HEK293 (cell line): ENCODE data around the gene MPC1.
A peak's percentile ranks its signal among the peaks of the same experiment; 100 is the strongest.

Experiments used
- IKZF3 ChIP-seq: fragments of 450-650 bp; IDR thresholded peaks from 2 replicates; pipeline ENCODE4 v1.5.0; 2018; ENCODE audit warnings: missing biosample characterization, mild to moderate bottlenecking, missing genetic modification characterization, moderate library complexity
- MZF1 ChIP-seq: fragments of 450-650 bp; formaldehyde crosslinking; IDR thresholded peaks from 2 replicates; pipeline ENCODE4 v1.5.1; 2017; ENCODE audit warnings: missing biosample characterization, missing genetic modification characterization, borderline replicate concordance
- REPIN1 ChIP-seq: fragments of 450-650 bp; formaldehyde crosslinking; IDR thresholded peaks from 2 replicates; pipeline ENCODE4 v1.5.1; 2017; ENCODE audit warnings: missing biosample characterization, missing genetic modification characterization, low read depth
- ZBTB7A ChIP-seq: fragments of 450-650 bp; formaldehyde crosslinking; IDR thresholded peaks from 2 replicates; pipeline ENCODE4 v1.5.1; 2016; ENCODE audit warnings: low read depth, missing biosample characterization, missing genetic modification characterization
- ZFP3 ChIP-seq: fragments of 450-650 bp; formaldehyde crosslinking; IDR thresholded peaks from 2 replicates; pipeline ENCODE4 v1.5.1; 2016; ENCODE audit warnings: low read depth, missing biosample characterization, missing genetic modification characterization
- ZNF175 ChIP-seq: fragments of 450-650 bp; formaldehyde crosslinking; IDR thresholded peaks from 2 replicates; pipeline ENCODE4 v1.5.1; 2016; ENCODE audit warnings: missing biosample characterization, missing genetic modification characterization
- ZNF202 ChIP-seq: fragments of 450-650 bp; formaldehyde crosslinking; IDR thresholded peaks from 2 replicates; pipeline ENCODE4 v1.5.1; 2016; ENCODE audit warnings: missing biosample characterization, missing genetic modification characterization, borderline replicate concordance
- ZNF248 ChIP-seq: fragments of 450-650 bp; formaldehyde crosslinking; IDR thresholded peaks from 2 replicates; pipeline ENCODE4 v1.5.1; 2017; ENCODE audit warnings: missing biosample characterization, missing genetic modification characterization
- ZNF335 ChIP-seq: fragments of 450-650 bp; formaldehyde crosslinking; conservative IDR thresholded peaks from 2 replicates; pipeline ENCODE4 v1.5.1; 2016; ENCODE audit warnings: missing biosample characterization, missing genetic modification characterization
- ZNF555 ChIP-seq: fragments of 450-650 bp; formaldehyde crosslinking; conservative IDR thresholded peaks from 2 replicates; pipeline ENCODE4 v1.5.1; 2017; ENCODE audit warnings: missing biosample characterization, mild to moderate bottlenecking, missing genetic modification characterization, inconsistent platforms
- ZNF561 ChIP-seq: fragments of 450-650 bp; IDR thresholded peaks from 2 replicates; pipeline ENCODE4 v1.5.1; 2018; ENCODE audit warnings: missing biosample characterization, missing genetic modification characterization, borderline replicate concordance
- ZNF629 ChIP-seq: fragments of 450-650 bp; formaldehyde crosslinking; IDR thresholded peaks from 2 replicates; pipeline ENCODE4 v1.5.1; 2017; ENCODE audit warnings: missing biosample characterization, missing genetic modification characterization
- ZSCAN23 ChIP-seq: fragments of 450-650 bp; formaldehyde crosslinking; IDR thresholded peaks from 2 replicates; pipeline ENCODE4 v1.5.1; 2016; ENCODE audit warnings: missing biosample characterization, missing genetic modification characterization
- TF ChIP-seq, protein P1 (sequence below): fragments of 450-650 bp; formaldehyde crosslinking; IDR thresholded peaks from 2 replicates; pipeline ENCODE4 v1.5.1; 2016; ENCODE audit warnings: missing biosample characterization, missing genetic modification characterization
- TF ChIP-seq, protein P2 (sequence below): fragments of 450-650 bp; formaldehyde crosslinking; conservative IDR thresholded peaks from 2 replicates; pipeline ENCODE4 v1.5.1; 2016; ENCODE audit warnings: low read depth, missing biosample characterization, missing genetic modification characterization
- TF ChIP-seq, protein P3 (sequence below): fragments of 450-650 bp; formaldehyde crosslinking; conservative IDR thresholded peaks from 2 replicates; pipeline ENCODE4 v1.5.1; 2016; ENCODE audit warnings: low read depth, missing biosample characterization, missing genetic modification characterization
- TF ChIP-seq, protein P4 (sequence below): fragments of 450-650 bp; formaldehyde crosslinking; IDR thresholded peaks from 2 replicates; pipeline ENCODE4 v1.5.1; 2016; ENCODE audit warnings: missing biosample characterization, missing genetic modification characterization
- TF ChIP-seq, protein P5 (sequence below): fragments of 450-650 bp; formaldehyde crosslinking; IDR thresholded peaks from 2 replicates; pipeline ENCODE4 v1.5.1; 2016; ENCODE audit warnings: missing biosample characterization, missing genetic modification characterization, borderline replicate concordance

The MPC1 gene

DNA sequence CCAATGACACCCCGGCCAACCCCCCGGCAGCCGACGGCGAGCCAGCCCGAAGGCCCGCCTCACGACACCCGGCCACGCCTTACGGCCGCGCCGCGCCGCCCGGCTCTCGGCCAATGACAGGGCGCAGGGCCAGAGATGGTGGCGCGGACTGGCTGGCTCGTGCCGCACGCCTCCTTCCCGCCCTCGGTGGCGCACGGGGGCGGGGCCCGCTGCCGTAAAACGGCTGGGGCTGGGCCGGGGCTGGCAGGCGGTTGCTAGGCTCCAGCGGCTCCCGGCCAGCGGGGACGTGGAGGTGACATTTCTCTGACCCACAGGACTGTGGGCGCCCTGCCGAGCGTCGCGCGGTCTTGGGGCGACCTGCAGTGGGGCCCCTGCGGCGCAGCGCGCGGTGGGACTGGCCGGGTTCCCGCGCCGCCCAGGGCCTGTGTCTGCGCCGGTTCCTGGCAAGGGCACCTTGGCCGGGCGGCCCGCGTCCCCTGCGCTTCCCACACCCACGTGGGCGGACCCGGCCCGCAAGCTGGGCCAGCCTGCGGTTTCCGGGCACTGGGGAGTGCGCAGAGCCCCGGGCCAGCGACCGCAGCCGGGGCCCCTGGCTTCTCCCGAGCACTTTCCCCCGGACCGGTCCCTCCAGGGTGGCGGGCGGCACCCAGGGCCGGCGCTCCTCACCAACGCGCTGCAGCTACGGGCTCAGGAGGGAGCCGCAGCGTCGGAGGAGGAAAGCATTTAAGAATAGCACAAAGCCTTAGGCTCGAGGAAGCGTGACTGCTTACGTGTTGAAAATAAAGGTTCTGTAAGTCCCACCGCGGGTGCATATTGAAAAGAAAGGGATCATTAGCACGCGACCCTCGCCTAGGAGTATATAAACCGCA, at the start of gene MPC1 (continued):
- TF ChIP-seq, protein P1, sequence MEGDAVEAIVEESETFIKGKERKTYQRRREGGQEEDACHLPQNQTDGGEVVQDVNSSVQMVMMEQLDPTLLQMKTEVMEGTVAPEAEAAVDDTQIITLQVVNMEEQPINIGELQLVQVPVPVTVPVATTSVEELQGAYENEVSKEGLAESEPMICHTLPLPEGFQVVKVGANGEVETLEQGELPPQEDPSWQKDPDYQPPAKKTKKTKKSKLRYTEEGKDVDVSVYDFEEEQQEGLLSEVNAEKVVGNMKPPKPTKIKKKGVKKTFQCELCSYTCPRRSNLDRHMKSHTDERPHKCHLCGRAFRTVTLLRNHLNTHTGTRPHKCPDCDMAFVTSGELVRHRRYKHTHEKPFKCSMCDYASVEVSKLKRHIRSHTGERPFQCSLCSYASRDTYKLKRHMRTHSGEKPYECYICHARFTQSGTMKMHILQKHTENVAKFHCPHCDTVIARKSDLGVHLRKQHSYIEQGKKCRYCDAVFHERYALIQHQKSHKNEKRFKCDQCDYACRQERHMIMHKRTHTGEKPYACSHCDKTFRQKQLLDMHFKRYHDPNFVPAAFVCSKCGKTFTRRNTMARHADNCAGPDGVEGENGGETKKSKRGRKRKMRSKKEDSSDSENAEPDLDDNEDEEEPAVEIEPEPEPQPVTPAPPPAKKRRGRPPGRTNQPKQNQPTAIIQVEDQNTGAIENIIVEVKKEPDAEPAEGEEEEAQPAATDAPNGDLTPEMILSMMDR (tag by site-specific recombination) = no peak
- TF ChIP-seq MZF1 (tag by site-specific recombination) = no peak
- TF ChIP-seq ZNF248 (tag by site-specific recombination) = no peak
- no peak for TF ChIP-seq ZNF175 (tag by site-specific recombination)
- TF ChIP-seq ZNF335 (tag by site-specific recombination) = peak; percentile 75
- TF ChIP-seq, protein P2, sequence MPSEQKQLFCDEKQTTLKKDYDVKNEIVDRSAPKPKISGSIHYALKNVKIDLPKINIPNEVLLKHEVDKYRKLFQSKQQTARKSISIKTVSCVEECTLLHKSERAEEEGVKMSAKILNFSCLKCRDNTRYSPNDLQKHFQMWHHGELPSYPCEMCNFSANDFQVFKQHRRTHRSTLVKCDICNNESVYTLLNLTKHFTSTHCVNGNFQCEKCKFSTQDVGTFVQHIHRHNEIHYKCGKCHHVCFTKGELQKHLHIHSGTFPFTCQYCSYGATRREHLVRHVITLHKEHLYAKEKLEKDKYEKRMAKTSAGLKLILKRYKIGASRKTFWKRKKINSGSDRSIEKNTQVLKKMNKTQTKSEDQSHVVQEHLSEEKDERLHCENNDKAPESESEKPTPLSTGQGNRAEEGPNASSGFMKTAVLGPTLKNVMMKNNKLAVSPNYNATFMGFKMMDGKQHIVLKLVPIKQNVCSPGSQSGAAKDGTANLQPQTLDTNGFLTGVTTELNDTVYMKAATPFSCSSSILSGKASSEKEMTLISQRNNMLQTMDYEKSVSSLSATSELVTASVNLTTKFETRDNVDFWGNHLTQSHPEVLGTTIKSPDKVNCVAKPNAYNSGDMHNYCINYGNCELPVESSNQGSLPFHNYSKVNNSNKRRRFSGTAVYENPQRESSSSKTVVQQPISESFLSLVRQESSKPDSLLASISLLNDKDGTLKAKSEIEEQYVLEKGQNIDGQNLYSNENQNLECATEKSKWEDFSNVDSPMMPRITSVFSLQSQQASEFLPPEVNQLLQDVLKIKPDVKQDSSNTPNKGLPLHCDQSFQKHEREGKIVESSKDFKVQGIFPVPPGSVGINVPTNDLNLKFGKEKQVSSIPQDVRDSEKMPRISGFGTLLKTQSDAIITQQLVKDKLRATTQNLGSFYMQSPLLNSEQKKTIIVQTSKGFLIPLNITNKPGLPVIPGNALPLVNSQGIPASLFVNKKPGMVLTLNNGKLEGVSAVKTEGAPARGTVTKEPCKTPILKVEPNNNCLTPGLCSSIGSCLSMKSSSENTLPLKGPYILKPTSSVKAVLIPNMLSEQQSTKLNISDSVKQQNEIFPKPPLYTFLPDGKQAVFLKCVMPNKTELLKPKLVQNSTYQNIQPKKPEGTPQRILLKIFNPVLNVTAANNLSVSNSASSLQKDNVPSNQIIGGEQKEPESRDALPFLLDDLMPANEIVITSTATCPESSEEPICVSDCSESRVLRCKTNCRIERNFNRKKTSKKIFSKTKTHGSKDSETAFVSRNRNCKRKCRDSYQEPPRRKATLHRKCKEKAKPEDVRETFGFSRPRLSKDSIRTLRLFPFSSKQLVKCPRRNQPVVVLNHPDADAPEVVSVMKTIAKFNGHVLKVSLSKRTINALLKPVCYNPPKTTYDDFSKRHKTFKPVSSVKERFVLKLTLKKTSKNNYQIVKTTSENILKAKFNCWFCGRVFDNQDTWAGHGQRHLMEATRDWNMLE = no peak
- TF ChIP-seq, protein P3, sequence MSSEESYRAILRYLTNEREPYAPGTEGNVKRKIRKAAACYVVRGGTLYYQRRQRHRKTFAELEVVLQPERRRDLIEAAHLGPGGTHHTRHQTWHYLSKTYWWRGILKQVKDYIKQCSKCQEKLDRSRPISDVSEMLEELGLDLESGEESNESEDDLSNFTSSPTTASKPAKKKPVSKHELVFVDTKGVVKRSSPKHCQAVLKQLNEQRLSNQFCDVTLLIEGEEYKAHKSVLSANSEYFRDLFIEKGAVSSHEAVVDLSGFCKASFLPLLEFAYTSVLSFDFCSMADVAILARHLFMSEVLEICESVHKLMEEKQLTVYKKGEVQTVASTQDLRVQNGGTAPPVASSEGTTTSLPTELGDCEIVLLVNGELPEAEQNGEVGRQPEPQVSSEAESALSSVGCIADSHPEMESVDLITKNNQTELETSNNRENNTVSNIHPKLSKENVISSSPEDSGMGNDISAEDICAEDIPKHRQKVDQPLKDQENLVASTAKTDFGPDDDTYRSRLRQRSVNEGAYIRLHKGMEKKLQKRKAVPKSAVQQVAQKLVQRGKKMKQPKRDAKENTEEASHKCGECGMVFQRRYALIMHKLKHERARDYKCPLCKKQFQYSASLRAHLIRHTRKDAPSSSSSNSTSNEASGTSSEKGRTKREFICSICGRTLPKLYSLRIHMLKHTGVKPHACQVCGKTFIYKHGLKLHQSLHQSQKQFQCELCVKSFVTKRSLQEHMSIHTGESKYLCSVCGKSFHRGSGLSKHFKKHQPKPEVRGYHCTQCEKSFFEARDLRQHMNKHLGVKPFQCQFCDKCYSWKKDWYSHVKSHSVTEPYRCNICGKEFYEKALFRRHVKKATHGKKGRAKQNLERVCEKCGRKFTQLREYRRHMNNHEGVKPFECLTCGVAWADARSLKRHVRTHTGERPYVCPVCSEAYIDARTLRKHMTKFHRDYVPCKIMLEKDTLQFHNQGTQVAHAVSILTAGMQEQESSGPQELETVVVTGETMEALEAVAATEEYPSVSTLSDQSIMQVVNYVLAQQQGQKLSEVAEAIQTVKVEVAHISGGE (tag by site-specific recombination) = no peak
- TF ChIP-seq IKZF3 = no peak; the same call in 1 of the 2 replicates
- no peak for TF ChIP-seq ZFP3 (tag by site-specific recombination)
- TF ChIP-seq, protein P4, sequence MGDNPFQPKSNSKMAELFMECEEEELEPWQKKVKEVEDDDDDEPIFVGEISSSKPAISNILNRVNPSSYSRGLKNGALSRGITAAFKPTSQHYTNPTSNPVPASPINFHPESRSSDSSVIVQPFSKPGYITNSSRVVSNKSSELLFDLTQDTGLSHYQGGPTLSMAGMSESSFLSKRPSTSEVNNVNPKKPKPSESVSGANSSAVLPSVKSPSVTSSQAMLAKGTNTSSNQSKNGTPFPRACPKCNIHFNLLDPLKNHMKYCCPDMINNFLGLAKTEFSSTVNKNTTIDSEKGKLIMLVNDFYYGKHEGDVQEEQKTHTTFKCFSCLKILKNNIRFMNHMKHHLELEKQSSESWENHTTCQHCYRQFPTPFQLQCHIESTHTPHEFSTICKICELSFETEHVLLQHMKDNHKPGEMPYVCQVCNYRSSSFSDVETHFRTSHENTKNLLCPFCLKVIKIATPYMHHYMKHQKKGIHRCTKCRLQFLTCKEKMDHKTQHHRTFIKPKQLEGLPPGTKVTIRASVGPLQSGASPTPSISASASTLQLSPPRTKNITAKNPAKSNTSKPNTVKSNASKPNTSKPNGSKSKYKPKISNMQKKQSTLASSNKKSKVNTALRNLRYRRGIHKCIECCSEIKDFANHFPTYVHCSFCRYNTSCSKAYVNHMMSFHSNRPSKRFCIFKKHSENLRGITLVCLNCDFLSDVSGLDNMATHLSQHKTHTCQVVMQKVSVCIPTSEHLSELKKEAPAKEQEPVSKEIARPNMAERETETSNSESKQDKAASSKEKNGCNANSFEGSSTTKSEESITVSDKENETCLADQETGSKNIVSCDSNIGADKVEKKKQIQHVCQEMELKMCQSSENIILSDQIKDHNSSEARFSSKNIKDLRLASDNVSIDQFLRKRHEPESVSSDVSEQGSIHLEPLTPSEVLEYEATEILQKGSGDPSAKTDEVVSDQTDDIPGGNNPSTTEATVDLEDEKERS (tag by site-specific recombination) = no peak
- TF ChIP-seq ZSCAN23 = no peak
- TF ChIP-seq ZNF555 (tag by site-specific recombination) = no peak
- TF ChIP-seq ZBTB7A = no peak
- TF ChIP-seq, protein P5, sequence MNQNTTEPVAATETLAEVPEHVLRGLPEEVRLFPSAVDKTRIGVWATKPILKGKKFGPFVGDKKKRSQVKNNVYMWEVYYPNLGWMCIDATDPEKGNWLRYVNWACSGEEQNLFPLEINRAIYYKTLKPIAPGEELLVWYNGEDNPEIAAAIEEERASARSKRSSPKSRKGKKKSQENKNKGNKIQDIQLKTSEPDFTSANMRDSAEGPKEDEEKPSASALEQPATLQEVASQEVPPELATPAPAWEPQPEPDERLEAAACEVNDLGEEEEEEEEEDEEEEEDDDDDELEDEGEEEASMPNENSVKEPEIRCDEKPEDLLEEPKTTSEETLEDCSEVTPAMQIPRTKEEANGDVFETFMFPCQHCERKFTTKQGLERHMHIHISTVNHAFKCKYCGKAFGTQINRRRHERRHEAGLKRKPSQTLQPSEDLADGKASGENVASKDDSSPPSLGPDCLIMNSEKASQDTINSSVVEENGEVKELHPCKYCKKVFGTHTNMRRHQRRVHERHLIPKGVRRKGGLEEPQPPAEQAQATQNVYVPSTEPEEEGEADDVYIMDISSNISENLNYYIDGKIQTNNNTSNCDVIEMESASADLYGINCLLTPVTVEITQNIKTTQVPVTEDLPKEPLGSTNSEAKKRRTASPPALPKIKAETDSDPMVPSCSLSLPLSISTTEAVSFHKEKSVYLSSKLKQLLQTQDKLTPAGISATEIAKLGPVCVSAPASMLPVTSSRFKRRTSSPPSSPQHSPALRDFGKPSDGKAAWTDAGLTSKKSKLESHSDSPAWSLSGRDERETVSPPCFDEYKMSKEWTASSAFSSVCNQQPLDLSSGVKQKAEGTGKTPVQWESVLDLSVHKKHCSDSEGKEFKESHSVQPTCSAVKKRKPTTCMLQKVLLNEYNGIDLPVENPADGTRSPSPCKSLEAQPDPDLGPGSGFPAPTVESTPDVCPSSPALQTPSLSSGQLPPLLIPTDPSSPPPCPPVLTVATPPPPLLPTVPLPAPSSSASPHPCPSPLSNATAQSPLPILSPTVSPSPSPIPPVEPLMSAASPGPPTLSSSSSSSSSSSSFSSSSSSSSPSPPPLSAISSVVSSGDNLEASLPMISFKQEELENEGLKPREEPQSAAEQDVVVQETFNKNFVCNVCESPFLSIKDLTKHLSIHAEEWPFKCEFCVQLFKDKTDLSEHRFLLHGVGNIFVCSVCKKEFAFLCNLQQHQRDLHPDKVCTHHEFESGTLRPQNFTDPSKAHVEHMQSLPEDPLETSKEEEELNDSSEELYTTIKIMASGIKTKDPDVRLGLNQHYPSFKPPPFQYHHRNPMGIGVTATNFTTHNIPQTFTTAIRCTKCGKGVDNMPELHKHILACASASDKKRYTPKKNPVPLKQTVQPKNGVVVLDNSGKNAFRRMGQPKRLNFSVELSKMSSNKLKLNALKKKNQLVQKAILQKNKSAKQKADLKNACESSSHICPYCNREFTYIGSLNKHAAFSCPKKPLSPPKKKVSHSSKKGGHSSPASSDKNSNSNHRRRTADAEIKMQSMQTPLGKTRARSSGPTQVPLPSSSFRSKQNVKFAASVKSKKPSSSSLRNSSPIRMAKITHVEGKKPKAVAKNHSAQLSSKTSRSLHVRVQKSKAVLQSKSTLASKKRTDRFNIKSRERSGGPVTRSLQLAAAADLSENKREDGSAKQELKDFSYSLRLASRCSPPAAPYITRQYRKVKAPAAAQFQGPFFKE = no peak
- TF ChIP-seq ZNF629 = no peak
- no peak for TF ChIP-seq REPIN1 (tag by site-specific recombination)
- no peak; the same call in 1 of the 2 replicates for TF ChIP-seq ZNF561 (tag by site-specific recombination)
- TF ChIP-seq ZNF202 (tag by site-specific recombination) = no peak
